Choroid plexus epithelial cell (primary cell): ENCODE data around the gene PPP1R27.

Experiments
- DNase-seq: peaks from one replicate; pipeline ENCODE4 v3.0.0-alpha.2; 2010; ENCODE audit warnings: low read depth
- H3K4me3 ChIP-seq: 2 replicates; pipeline ENCODE4 v1.5.1; 2011; ENCODE audit warnings: low read depth, mild to moderate bottlenecking, control low read depth, low read length, moderate library complexity
- CTCF ChIP-seq: conservative IDR thresholded peaks from 2 replicates; pipeline ENCODE4 v1.5.1; 2011; ENCODE audit warnings: low read depth, mild to moderate bottlenecking, control low read depth, inconsistent platforms, low read length, moderate library complexity

Gene PPP1R27

GRCh38 chr17:81870131-81870980, 35.5 kb upstream of the PPP1R27 start:
- TF ChIP-seq CTCF, result no peak
- peak; percentile 74 for DNase-seq

GRCh38 chr17:81869221-81870130, 34.6 kb upstream of the PPP1R27 start:
- peak; percentile 61 for TF ChIP-seq CTCF
- H3K4me3 ChIP-seq, result peak overlapping the region; percentile 82
- DNase-seq, result peak; percentile 36

More at GRCh38 chr17:81870131-81870980, 35.5 kb upstream of the PPP1R27 start:
- H3K4me3 ChIP-seq, result peak overlapping the region; percentile 82

GRCh38 chr17:81868674-81869220, 33.9 kb upstream of the PPP1R27 start:
- peak; percentile 92 for DNase-seq
- H3K4me3 ChIP-seq, result peak overlapping the region; percentile 82
- TF ChIP-seq CTCF, result no peak

- no peak for DNase-seq
- H3K4me3 ChIP-seq, result no peak overlapping the region
- no peak for TF ChIP-seq CTCF
Observed at GRCh38 chr17:81867991-81868673, 33.3 kb upstream of the PPP1R27 start.

GRCh38 chr17:81867170-81867990, 32.5 kb upstream of the PPP1R27 start:
- peak; percentile 67 for DNase-seq
- TF ChIP-seq CTCF, result no peak
- no peak overlapping the region for H3K4me3 ChIP-seq
